IMR-90 (cell line): ENCODE data around the gene SLC39A11. TPM values are rescaled to one million over a fixed set of nuclear protein-coding genes. Genes with fewer than 3 reads are reported as not detected.

Source experiments
- ATAC-seq: fragments of 200-7000 bp; cut with Tn5 transposase; 2 replicates; pipeline ENCODE4 v1.9.1; 2020; ENCODE audit warnings: low read depth, mild to moderate bottlenecking, moderate library complexity
- BruUV-seq: library from RNA; stranded (reverse); fragments of 400-500 nt; replicated peaks from 2 replicates; lab custom pipeline; 2021; lab: Mats Ljungman, UMichigan
- CTCF ChIA-PET: fragments of 300-600 bp; formaldehyde crosslinking; extraction: SDS; loops from one replicate; lab custom pipeline; 2021; ENCODE audit warnings: antibody characterized with exemption; lab: Yijun Ruan, JAX
- POLR2A ChIA-PET: fragments of 300-600 bp; sonication (Branson Sonifier 250); formaldehyde crosslinking; loops from one replicate; lab custom pipeline; 2022; ENCODE audit warnings: antibody characterized with exemption; ENCODE audit not compliant: unreplicated experiment; lab: Charles Lee
- DNase-seq: peaks from one replicate; pipeline ENCODE4 v3.0.0; 2013
- H2AFZ ChIP-seq: replicated peaks from 2 replicates; pipeline ENCODE3; 2013; ENCODE audit warnings: low read length, mild to moderate bottlenecking; ENCODE audit not compliant: poor library complexity
- H2AK5ac ChIP-seq: 2 replicates; pipeline ENCODE4 v1.6.1; 2013; ENCODE audit warnings: low read depth, low read length, inconsistent platforms
- H2AK9ac ChIP-seq: replicated peaks from 2 replicates; pipeline ENCODE3; 2013; ENCODE audit warnings: mild to moderate bottlenecking, low read depth, low read length, moderate library complexity; ENCODE audit not compliant: poor library complexity
- H2BK120ac ChIP-seq: 2 replicates; pipeline ENCODE4 v1.6.1; 2013; ENCODE audit warnings: low read depth, low read length, inconsistent platforms
- H2BK15ac ChIP-seq: 3 replicates; pipeline ENCODE4 v1.6.1; 2013; ENCODE audit warnings: low read depth, low read length, inconsistent platforms
- H2BK20ac ChIP-seq: 2 replicates; pipeline ENCODE4 v1.6.1; 2013; ENCODE audit warnings: low read depth, mild to moderate bottlenecking, inconsistent platforms, low read length, moderate library complexity
- H2BK5ac ChIP-seq: 2 replicates; pipeline ENCODE4 v1.6.1; 2013; ENCODE audit warnings: mild to moderate bottlenecking, low read depth, low read length, inconsistent platforms; ENCODE audit not compliant: poor library complexity, severe bottlenecking
- H3K14ac ChIP-seq: replicated peaks from 2 replicates; pipeline ENCODE4 v1.6.1; 2013; ENCODE audit warnings: low read depth, low read length, inconsistent platforms
- H3K18ac ChIP-seq: 2 replicates; pipeline ENCODE4 v1.6.1; 2013; ENCODE audit warnings: low read depth, low read length, control low read depth
- H3K23ac ChIP-seq: 2 replicates; pipeline ENCODE4 v1.6.1; 2013; ENCODE audit warnings: low read depth, low read length, inconsistent platforms
- H3K27ac ChIP-seq: 2 replicates; pipeline ENCODE4 v1.5.1; 2013; ENCODE audit warnings: mild to moderate bottlenecking, control low read depth, low read length; ENCODE audit not compliant: insufficient read depth
- H3K27me3 ChIP-seq: 2 replicates; pipeline ENCODE4 v1.6.1; 2013; ENCODE audit warnings: low read length; ENCODE audit not compliant: control insufficient read depth, insufficient read depth
- H3K36me3 ChIP-seq: 2 replicates; pipeline ENCODE4 v1.6.1; 2013; ENCODE audit warnings: low read length, mixed read lengths; ENCODE audit not compliant: control insufficient read depth, insufficient read depth
- H3K4ac ChIP-seq: 2 replicates; pipeline ENCODE4 v1.6.1; 2013; ENCODE audit warnings: low read depth, low read length, inconsistent platforms
- H3K4me1 ChIP-seq: 2 replicates; pipeline ENCODE4 v1.6.1; 2013; ENCODE audit warnings: low read length, mixed read lengths; ENCODE audit not compliant: control insufficient read depth, insufficient read depth
- H3K4me2 ChIP-seq: 2 replicates; pipeline ENCODE4 v1.6.1; 2013; ENCODE audit warnings: low read depth, mild to moderate bottlenecking, control low read depth, low read length, moderate library complexity
- H3K4me3 ChIP-seq: 2 replicates; pipeline ENCODE4 v1.5.1; 2013; ENCODE audit warnings: low read depth, mild to moderate bottlenecking, control low read depth, low read length, moderate library complexity; ENCODE audit not compliant: insufficient read depth
- H3K56ac ChIP-seq: 2 replicates; pipeline ENCODE4 v1.6.1; 2013; ENCODE audit warnings: low read length, inconsistent platforms; ENCODE audit not compliant: insufficient read depth; ENCODE audit errors: extremely low read depth
- H3K79me1 ChIP-seq, 2 experiments: 2 replicates each; pipeline ENCODE4 v1.6.1; 2013; ENCODE audit warnings: low read length in 2 of 2, inconsistent platforms in 1 of 2, low read depth in 1 of 2
- H3K9ac ChIP-seq: 2 replicates; pipeline ENCODE4 v1.6.1; 2013; ENCODE audit warnings: low read depth, low read length, control low read depth
- H3K9me1 ChIP-seq: 2 replicates; pipeline ENCODE4 v1.6.1; 2013; ENCODE audit warnings: low read length, inconsistent platforms; ENCODE audit not compliant: insufficient read depth
- H3K9me3 ChIP-seq: 2 replicates; pipeline ENCODE4 v1.6.1; 2013; ENCODE audit warnings: low read length; ENCODE audit not compliant: control insufficient read depth, insufficient read depth
- H4K20me1 ChIP-seq: 2 replicates; pipeline ENCODE4 v1.6.1; 2013; ENCODE audit warnings: low read length, inconsistent platforms; ENCODE audit not compliant: insufficient read depth
- H4K5ac ChIP-seq: 2 replicates; pipeline ENCODE4 v1.6.1; 2013; ENCODE audit warnings: mild to moderate bottlenecking, low read depth, low read length, control low read depth
- H4K8ac ChIP-seq, 2 experiments: 2 replicates each; pipeline ENCODE4 v1.6.1; 2013; ENCODE audit warnings: low read depth in 2 of 2, low read length in 2 of 2, control low read depth in 1 of 2, inconsistent platforms in 1 of 2
- H4K91ac ChIP-seq: 2 replicates; pipeline ENCODE4 v1.6.1; 2013; ENCODE audit warnings: low read depth, low read length, inconsistent platforms; ENCODE audit not compliant: insufficient read depth
- SMC3 ChIP-seq: fragments of 150-350 bp; IDR thresholded peaks from 2 replicates; pipeline ENCODE4 v1.6.1; 2016; ENCODE audit warnings: low read depth, mild to moderate bottlenecking, antibody characterized with exemption, low read length, moderate library complexity
- WGBS, 2 experiments: methylation state at CpG; one replicate each; pipeline versions ENCODE4 v1.1.5 to v1.1.7; 2013; ENCODE audit warnings: missing lambda C conversion rate in 2 of 2; ENCODE audit not compliant: insufficient read length in 1 of 2; ENCODE audit errors: extremely low coverage in 2 of 2; 5-methylcytosine and 5-hydroxymethylcytosine counted together
- dilution Hi-C: fragments of 300-500 bp; cut with HindIII; formaldehyde crosslinking; loops from one replicate; pipeline ENCODE4 v1.14.3; 2018; ENCODE audit warnings: low sequenced_read_pairs; ENCODE audit not compliant: unreplicated experiment
- in situ Hi-C: fragments of 300-500 bp; cut with MboI; formaldehyde crosslinking; loops from 3 replicates; pipeline ENCODE4 v1.14.3; 2019; ENCODE audit warnings: low sequenced_read_pairs, inconsistent platforms, mixed read lengths
- intact Hi-C: fragments of 100-400 bp; cut with micrococcal nuclease; formaldehyde crosslinking; loops from 2 replicates; pipeline ENCODE4 v1.10.0; 2022
- polyA plus RNA-seq, 3 experiments: library from polyadenylated mRNA; depleted of rRNA; stranded (reverse); fragments of >200 nt; gene quantifications; 2 replicates each; pipeline ENCODE4 v1.2.3, GENCODE V29; 2012; ENCODE audit warnings: low replicate concordance in 1 of 3
- total RNA-seq: library from RNA; depleted of rRNA; stranded (reverse); fragments of >200 nt; gene quantifications from 2 replicates; pipeline ENCODE4 v1.2.3, GENCODE V29; 2012
- TF ChIP-seq, protein P1 (sequence below): fragments of 150-350 bp; IDR thresholded peaks from 2 replicates; pipeline ENCODE4 v1.6.1; 2017; ENCODE audit warnings: mild to moderate bottlenecking, antibody characterized with exemption, low read length, low read depth
- TF ChIP-seq, protein P2 (sequence below): conservative IDR thresholded peaks from 2 replicates; pipeline ENCODE4 v1.5.1; 2012; ENCODE audit warnings: mild to moderate bottlenecking, low read depth, low read length, improper control_type of control experiment

SLC39A11 gene
- total and polyA plus RNA-seq, 2 of the 4 experiments (the other 2 are of a cell fraction): 8.8 to 14.3 TPM

DNA sequence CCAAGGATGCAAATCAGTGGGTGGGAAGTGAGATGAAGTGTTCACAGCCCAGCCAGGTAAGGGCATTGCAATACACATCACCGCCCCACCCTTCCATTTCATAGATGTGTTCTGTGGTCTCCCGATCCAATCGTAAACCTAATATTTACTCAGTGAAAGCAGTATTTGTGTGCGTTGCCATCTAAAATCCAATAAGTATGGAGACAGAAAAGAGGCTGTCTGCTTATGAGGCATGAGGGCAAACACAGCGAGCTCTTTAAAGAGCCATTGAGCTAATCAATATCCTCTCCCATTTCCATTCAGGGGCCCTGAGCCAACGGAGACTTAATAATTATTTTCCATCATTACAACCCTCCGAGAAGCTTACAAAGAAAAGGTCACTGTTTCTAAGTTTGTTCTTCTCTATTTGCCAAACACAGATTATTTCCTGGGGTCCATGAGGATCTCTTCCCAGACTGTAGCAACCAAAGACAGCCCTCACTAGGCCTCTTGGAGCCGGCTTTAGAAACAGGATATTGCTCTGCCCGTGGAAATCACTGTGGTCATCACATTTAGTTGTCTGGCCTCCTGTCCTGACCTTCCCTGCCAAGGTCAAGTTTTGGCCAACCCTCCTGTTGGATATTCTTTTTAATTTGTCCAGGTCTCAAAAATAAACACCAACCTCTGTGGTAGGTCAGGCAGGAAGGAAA lies 120.1 kb downstream of the SLC39A11 start:
- no peak overlapping the region for H4K8ac ChIP-seq
- H2BK5ac ChIP-seq: no peak overlapping the region
- no peak overlapping the region for H2AK9ac ChIP-seq
- BruUV-seq: no TSS peak
- no peak overlapping the region for H3K23ac ChIP-seq
- H3K9me3 ChIP-seq: no peaks in the 10 kb centered on the region
- H3K18ac ChIP-seq: no peak overlapping the region
- in situ Hi-C loops (no loop called here), intact Hi-C loops (no loop called here), dilution Hi-C loops (no loop called here)
- no peak overlapping the region for H3K4me2 ChIP-seq
- H3K4ac ChIP-seq: no peak overlapping the region
- H2BK15ac ChIP-seq: no peak overlapping the region
- ChIA-PET POLR2A (no interaction called here), CTCF (interaction anchor here (0.6 kb wide), 1 partner anchor 14 kb away, joined by 3 read pairs; no protein-coding TSS in a partner anchor)
- 81% methylated on average over 4 of the region's 9 CpGs; no CpG with 5 or more reads in 1 of the 2 experiments for WGBS, 2 experiments
- ATAC-seq (no peak), DNase-seq (no peak)
- H4K20me1 ChIP-seq: no peaks in the 10 kb centered on the region
- peaks cover 7% of the 10 kb centered on the region for H3K4me1 ChIP-seq
- peaks cover 10% of the 10 kb centered on the region for H3K9me1 ChIP-seq
- no peak overlapping the region for H3K56ac ChIP-seq
- H3K27ac ChIP-seq: no peak overlapping the region
- H3K36me3 ChIP-seq: no peaks in the 10 kb centered on the region
- H2AFZ ChIP-seq: no peak overlapping the region
- H2BK120ac ChIP-seq: no peak overlapping the region
- no peak overlapping the region for H3K9ac ChIP-seq
- no peak overlapping the region for H4K5ac ChIP-seq
- H3K4me3 ChIP-seq: no peak overlapping the region
- H3K79me1 ChIP-seq: peaks cover 0 to 10% of the 10 kb centered on the region in 2 experiments; a peak in 3 of 4 replicates
- H2AK5ac ChIP-seq: no peak overlapping the region
- H4K91ac ChIP-seq: no peak overlapping the region
- no peaks in the 10 kb centered on the region for H3K27me3 ChIP-seq
- TF ChIP-seq, protein P1, sequence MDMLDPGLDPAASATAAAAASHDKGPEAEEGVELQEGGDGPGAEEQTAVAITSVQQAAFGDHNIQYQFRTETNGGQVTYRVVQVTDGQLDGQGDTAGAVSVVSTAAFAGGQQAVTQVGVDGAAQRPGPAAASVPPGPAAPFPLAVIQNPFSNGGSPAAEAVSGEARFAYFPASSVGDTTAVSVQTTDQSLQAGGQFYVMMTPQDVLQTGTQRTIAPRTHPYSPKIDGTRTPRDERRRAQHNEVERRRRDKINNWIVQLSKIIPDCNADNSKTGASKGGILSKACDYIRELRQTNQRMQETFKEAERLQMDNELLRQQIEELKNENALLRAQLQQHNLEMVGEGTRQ: no peak
- no peak for TF ChIP-seq SMC3
- TF ChIP-seq, protein P2, sequence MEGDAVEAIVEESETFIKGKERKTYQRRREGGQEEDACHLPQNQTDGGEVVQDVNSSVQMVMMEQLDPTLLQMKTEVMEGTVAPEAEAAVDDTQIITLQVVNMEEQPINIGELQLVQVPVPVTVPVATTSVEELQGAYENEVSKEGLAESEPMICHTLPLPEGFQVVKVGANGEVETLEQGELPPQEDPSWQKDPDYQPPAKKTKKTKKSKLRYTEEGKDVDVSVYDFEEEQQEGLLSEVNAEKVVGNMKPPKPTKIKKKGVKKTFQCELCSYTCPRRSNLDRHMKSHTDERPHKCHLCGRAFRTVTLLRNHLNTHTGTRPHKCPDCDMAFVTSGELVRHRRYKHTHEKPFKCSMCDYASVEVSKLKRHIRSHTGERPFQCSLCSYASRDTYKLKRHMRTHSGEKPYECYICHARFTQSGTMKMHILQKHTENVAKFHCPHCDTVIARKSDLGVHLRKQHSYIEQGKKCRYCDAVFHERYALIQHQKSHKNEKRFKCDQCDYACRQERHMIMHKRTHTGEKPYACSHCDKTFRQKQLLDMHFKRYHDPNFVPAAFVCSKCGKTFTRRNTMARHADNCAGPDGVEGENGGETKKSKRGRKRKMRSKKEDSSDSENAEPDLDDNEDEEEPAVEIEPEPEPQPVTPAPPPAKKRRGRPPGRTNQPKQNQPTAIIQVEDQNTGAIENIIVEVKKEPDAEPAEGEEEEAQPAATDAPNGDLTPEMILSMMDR: no peak
- H2BK20ac ChIP-seq: no peak overlapping the region
- no peak overlapping the region for H3K14ac ChIP-seq
